ENCODE data around the gene SLC6A17.

Gene SLC6A17

GRCh38 chr1:110173466-110174105, 23.3 kb downstream of the SLC6A17 start:
- DNase-seq (ENCODE audit: low read depth, low spot score): no peak

GRCh38 chr1:110174961-110175360, 24.7 kb downstream of the SLC6A17 start:
- DNase-seq (ENCODE audit: low read depth, low spot score): no peak

GRCh38 chr1:110176299-110176956, 26.1 kb downstream of the SLC6A17 start:
- no peak for DNase-seq (ENCODE audit: low read depth, low spot score)

- no peak for DNase-seq (ENCODE audit: low read depth, low spot score)
Observed at GRCh38 chr1:110177775-110178174, 27.5 kb downstream of the SLC6A17 start.

- no peak for DNase-seq (ENCODE audit: low read depth, low spot score)
Observed at GRCh38 chr1:110183642-110184167, 33.4 kb downstream of the SLC6A17 start.

- no peak for DNase-seq (ENCODE audit: low read depth, low spot score)
Observed at GRCh38 chr1:110184446-110184845, 34.2 kb downstream of the SLC6A17 start.

GRCh38 chr1:110185181-110185580, 34.9 kb downstream of the SLC6A17 start:
- no peak for DNase-seq (ENCODE audit: low read depth, low spot score)

GRCh38 chr1:110186558-110186957, 36.3 kb downstream of the SLC6A17 start:
- no peak for DNase-seq (ENCODE audit: low read depth, low spot score)

GRCh38 chr1:110187139-110187890, 37.0 kb downstream of the SLC6A17 start:
- DNase-seq (ENCODE audit: low read depth, low spot score): no peak

- DNase-seq (ENCODE audit: low read depth, low spot score): no peak
Observed at GRCh38 chr1:110188035-110188618, 37.8 kb downstream of the SLC6A17 start.

- no peak for DNase-seq (ENCODE audit: low read depth, low spot score)
Observed at GRCh38 chr1:110189181-110189580, 38.9 kb downstream of the SLC6A17 start.

GRCh38 chr1:110190282-110190929, 40.1 kb downstream of the SLC6A17 start:
- no peak for DNase-seq (ENCODE audit: low read depth, low spot score)

- DNase-seq (ENCODE audit: low read depth, low spot score): no peak
Observed at GRCh38 chr1:110192541-110192940, 42.2 kb downstream of the SLC6A17 start.

- no peak for DNase-seq (ENCODE audit: low read depth, low spot score)
Observed at GRCh38 chr1:110195196-110195595, 44.9 kb downstream of the SLC6A17 start.

GRCh38 chr1:110196917-110197765, 46.8 kb downstream of the SLC6A17 start:
- DNase-seq (ENCODE audit: low read depth, low spot score): no peak

- no peak for DNase-seq (ENCODE audit: low read depth, low spot score)
Observed at GRCh38 chr1:110197905-110198629, 47.8 kb downstream of the SLC6A17 start.

- DNase-seq (ENCODE audit: low read depth, low spot score): no peak
Observed at GRCh38 chr1:110198746-110199145, 48.5 kb downstream of the SLC6A17 start.

GRCh38 chr1:110200190-110200589, 49.9 kb downstream of the SLC6A17 start:
- DNase-seq (ENCODE audit: low read depth, low spot score): no peak

GRCh38 chr1:110200666-110201065, 50.4 kb downstream of the SLC6A17 start:
- no peak for DNase-seq (ENCODE audit: low read depth, low spot score)

Data from brain pericyte (primary cell).